Transverse colon (tissue), 4 donors: ENCODE results near the gene CHST11. TPM values are rescaled to one million over a fixed set of nuclear protein-coding genes. Genes with fewer than 3 reads are reported as not detected.

Experiments
- DNase-seq: peaks from one replicate; pipeline ENCODE4 v3.0.0-alpha.2; 2019
- H3K27ac ChIP-seq, 4 donors: fragments of 200-600 bp; sonication (generic); 2 replicates each; pipeline ENCODE4 v1.5.1; 2016 to 2018; ENCODE audit warnings: inconsistent platforms in 4 of 4
- H3K27me3 ChIP-seq: fragments of 200-600 bp; sonication (generic); 2 replicates; pipeline ENCODE4 v1.5.1; 2017; ENCODE audit warnings: inconsistent platforms
- H3K36me3 ChIP-seq, 4 donors: fragments of 200-600 bp; sonication (generic); 2 replicates each; pipeline ENCODE4 v1.5.1; 2017 to 2019; ENCODE audit warnings: inconsistent platforms in 4 of 4
- H3K4me1 ChIP-seq, 4 donors: fragments of 200-600 bp; sonication (generic); 2 replicates each; pipeline ENCODE4 v1.5.1; 2017 to 2020; ENCODE audit warnings: inconsistent platforms in 4 of 4
- H3K4me3 ChIP-seq, 4 donors: fragments of 200-600 bp; sonication (generic); 1 replicate in 1 of 4; 2 replicates in 3 of 4; pipeline versions ENCODE4 v1.5.1 to v1.6.1; 2017 to 2019; ENCODE audit warnings: inconsistent platforms in 4 of 4
- H3K9me3 ChIP-seq, 2 donors: fragments of 200-600 bp; sonication (generic); 2 replicates each; pipeline ENCODE4 v1.5.1; 2017 to 2019; ENCODE audit warnings: inconsistent platforms in 2 of 2
- EP300 ChIP-seq: sonication (generic); formaldehyde crosslinking; IDR thresholded peaks from one replicate; pipeline ENCODE4 v1.6.1; 2017; ENCODE audit warnings: antibody characterized with exemption, low read depth
- POLR2A ChIP-seq: fragments of 450-650 bp; IDR thresholded peaks from one replicate; pipeline ENCODE4 v1.6.1; 2016; ENCODE audit warnings: antibody characterized with exemption, mild to moderate bottlenecking, moderate library complexity
- POLR2AphosphoS5 ChIP-seq, 3 donors: sonication (generic); formaldehyde crosslinking; IDR thresholded peaks; one replicate each; pipeline ENCODE4 v1.6.1; 2016; ENCODE audit warnings: antibody characterized with exemption in 3 of 3
- WGBS, 2 donors: methylation state at CpG; one replicate each; pipeline ENCODE4 v1.1.5; 2018; ENCODE audit warnings: low coverage in 1 of 2; 5-methylcytosine and 5-hydroxymethylcytosine counted together
- in situ Hi-C, 4 donors: fragments of 200-750 bp; cut with MboI; loops; one replicate each; pipeline versions ENCODE4 v1.15.0 to v1.15.1; 2017; ENCODE audit warnings: low sequenced_read_pairs in 3 of 4, low pct_ligation_motif_present in 1 of 4, low pct_unique_long_range_greater_than_20kb in 1 of 4
- intact Hi-C: fragments of 100-400 bp; cut with DNase I; formaldehyde crosslinking; loops from one replicate; pipeline ENCODE4 v1.15.1; 2023; ENCODE audit warnings: low total_unique reads
- total RNA-seq, 4 donors: library from RNA; depleted of rRNA; stranded (reverse); fragments of >200 nt; gene quantifications; one replicate each; pipeline ENCODE4 v1.1.0, GENCODE V29; 2016
- TF ChIP-seq, protein P1 (sequence below), 5 experiments: fragments of 200-600 bp in 3 of 5; fragments of 450-650 bp in 2 of 5; sonication (generic) in 3 of 5; IDR thresholded peaks; 1 replicate in 2 of 5; 2 replicates in 3 of 5; pipeline ENCODE4 v1.5.1; 2016 to 2017; ENCODE audit warnings: antibody characterized with exemption in 5 of 5, inconsistent platforms in 3 of 5, mild to moderate bottlenecking in 2 of 5, moderate library complexity in 1 of 5

The CHST11 gene
- total RNA-seq, 4 donors from 2014 or later: 4.2 to 123 (median 31.5) TPM

DNA sequence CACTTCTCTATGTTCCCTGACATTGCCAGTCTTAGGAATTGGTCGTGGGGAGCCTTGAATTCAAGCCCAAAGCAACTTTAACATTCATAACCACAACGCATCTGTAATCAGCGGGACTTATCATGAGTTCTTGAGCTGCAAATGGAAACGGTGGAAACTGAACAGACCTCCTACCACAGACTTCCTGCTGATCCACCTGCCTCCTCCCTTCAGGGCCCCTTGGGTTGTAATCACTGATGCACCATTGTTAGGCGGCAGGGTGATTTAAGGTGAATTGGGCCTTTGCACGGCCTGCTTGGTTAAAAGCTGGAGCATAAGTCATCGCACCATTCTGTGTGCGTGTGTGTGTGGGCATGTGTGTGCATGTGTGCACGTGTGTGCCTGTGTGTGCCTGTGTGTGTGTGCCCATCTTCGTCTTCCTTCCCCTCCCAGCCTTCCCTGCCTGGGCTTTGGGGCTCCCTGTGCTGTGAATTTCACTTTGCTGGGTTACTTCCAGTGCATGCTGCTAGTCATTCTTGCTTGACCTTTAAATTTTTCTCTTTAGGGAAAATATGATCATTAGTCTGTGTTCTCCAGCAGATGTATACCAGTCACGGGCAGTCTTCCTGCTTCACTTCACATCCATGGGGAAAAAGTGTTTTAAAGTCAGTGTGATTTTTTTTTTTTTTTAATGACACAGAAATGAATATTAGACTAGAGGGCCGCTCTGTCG, 29.1 kb downstream of the CHST11 start:
- no peak for DNase-seq
- TF ChIP-seq POLR2AphosphoS5 (IDR thresholded peaks at IDR 0.05): no peak
- TF ChIP-seq, protein P1, sequence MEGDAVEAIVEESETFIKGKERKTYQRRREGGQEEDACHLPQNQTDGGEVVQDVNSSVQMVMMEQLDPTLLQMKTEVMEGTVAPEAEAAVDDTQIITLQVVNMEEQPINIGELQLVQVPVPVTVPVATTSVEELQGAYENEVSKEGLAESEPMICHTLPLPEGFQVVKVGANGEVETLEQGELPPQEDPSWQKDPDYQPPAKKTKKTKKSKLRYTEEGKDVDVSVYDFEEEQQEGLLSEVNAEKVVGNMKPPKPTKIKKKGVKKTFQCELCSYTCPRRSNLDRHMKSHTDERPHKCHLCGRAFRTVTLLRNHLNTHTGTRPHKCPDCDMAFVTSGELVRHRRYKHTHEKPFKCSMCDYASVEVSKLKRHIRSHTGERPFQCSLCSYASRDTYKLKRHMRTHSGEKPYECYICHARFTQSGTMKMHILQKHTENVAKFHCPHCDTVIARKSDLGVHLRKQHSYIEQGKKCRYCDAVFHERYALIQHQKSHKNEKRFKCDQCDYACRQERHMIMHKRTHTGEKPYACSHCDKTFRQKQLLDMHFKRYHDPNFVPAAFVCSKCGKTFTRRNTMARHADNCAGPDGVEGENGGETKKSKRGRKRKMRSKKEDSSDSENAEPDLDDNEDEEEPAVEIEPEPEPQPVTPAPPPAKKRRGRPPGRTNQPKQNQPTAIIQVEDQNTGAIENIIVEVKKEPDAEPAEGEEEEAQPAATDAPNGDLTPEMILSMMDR (IDR thresholded peaks at IDR 0.05): no peak
- TF ChIP-seq EP300: no peak
- no peak for TF ChIP-seq POLR2A
- Histone ChIP-seq H3K27me3 (no peaks in the 10 kb centered on the region), H3K27ac (no peak overlapping the region), H3K4me1 (peaks cover 0 to 30% (median 15%) of the 10 kb centered on the region in 4 donors), H3K4me3 (no peak overlapping the region), H3K9me3 (no peaks in the 10 kb centered on the region), H3K36me3 (no peaks in the 10 kb centered on the region)
- in situ Hi-C loops: no loop called here
- intact Hi-C loops: no loop called here
- 77 to 95% methylated on average over 3 to 13 of the region's 13 CpGs for WGBS, 2 donors

DNA sequence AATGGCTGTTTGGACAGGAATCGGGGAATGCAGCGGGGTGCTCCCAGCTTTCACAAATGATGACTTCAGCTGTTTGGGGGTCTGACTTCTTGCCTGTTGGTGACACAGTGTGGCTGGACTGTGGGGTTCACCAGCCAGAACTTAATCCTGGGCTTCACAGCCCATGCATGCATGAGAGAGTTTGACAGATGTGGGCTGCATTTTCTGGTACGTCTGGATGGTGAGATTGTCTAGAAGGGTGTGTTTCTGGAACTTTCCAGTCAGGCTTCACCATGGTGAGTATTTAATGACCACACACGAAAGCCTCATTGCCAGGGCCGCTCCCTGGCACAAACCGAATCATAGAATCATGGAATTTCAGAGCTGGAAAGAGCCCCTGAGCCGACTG, 29.6 kb downstream of the CHST11 start:
- peaks cover 0 to 30% (median 15%) of the 10 kb centered on the region in 4 donors for H3K4me1 ChIP-seq
- no peak overlapping the region for H3K4me3 ChIP-seq
- H3K27me3 ChIP-seq: no peaks in the 10 kb centered on the region
- H3K36me3 ChIP-seq: no peaks in the 10 kb centered on the region
- TF ChIP-seq EP300 (no peak), POLR2AphosphoS5 (IDR thresholded peaks at IDR 0.05) (no peak), POLR2A (no peak)
- TF ChIP-seq, protein P1 (IDR thresholded peaks at IDR 0.05): no peak
- no peak for DNase-seq
- intact Hi-C loops (no loop called here), in situ Hi-C loops (no loop called here)
- H3K27ac ChIP-seq: no peak overlapping the region
- WGBS, 2 donors: 80 to 81% methylated on average over 1 to 7 of the region's 7 CpGs
- H3K9me3 ChIP-seq: no peaks in the 10 kb centered on the region

DNA sequence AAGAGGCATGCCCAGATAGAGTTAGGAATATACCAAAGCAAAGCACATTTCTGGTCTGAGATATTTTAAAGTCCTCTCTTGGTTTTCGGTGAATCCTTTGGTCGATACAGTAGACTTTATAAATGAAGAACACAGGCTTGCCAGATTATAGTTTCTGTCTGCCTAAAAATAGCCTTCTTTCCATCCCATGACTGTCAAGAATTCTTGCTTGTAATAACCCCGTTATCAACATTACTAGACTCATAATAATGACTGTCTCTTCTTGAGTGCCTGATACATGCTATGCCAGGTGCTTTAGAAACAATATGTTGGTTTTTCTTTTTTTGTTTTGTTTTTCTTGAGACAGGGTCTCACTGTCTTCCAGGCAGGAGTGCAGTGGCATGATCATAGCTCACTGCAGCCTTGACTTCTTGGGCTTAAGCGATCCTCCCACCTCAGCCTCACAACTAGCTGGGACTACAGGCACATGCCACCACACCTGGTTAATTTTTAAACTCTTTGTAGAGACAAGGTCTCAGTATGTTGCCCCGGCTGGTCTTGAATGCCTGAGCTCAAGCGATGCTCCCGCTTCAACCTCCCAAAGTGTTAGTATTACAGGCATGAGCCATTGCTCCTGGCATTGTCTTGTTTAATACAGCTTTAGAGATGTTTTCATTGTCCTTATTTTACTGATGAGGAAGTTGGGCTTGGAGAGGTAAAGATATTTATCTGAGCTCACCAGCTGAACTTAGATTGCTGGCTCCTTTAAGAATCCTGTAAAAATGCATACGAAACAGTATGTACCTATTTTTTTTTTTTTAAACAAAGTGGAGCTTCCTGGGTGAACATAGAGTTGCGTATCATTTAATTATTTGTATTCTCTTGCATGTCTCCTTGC, 30.4 kb downstream of the CHST11 start:
- Histone ChIP-seq H3K9me3 (no peaks in the 10 kb centered on the region), H3K4me3 (no peak overlapping the region), H3K27ac (no peak overlapping the region), H3K4me1 (peaks cover 0 to 27% (median 15%) of the 10 kb centered on the region in 4 donors), H3K27me3 (no peaks in the 10 kb centered on the region), H3K36me3 (no peaks in the 10 kb centered on the region)
- DNase-seq: no peak
- intact Hi-C loops (no loop called here), in situ Hi-C loops (no loop called here)
- WGBS, 2 donors: 58 to 71% methylated on average over 5 to 9 of the region's 9 CpGs
- no peak for TF ChIP-seq EP300
- TF ChIP-seq, protein P1 (IDR thresholded peaks at IDR 0.05): no peak

DNA sequence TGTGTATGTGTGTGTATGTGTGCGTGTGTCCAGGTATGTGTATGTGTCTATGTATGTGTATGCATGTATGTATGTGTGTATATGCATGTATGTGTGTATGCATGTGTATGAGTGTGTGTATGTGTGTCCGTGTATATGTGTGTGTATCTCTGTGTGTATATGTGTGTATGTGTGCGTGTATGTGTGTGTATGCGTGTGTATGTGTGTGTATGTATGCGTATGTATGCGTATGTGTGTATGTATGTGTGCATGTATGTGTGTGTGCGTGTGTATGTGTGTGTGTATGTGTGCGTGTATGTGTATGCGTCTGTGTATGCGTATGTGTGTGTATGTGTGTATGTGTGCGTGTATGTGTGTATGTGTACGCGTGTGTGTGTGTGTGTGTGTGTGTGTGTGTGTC, 31.6 kb downstream of the CHST11 start:
- 89 to 97% methylated on average over 11 to 13 of the region's 13 CpGs for WGBS, 2 donors
- TF ChIP-seq POLR2AphosphoS5 (IDR thresholded peaks at IDR 0.05) (no peak), POLR2A (no peak), EP300 (no peak)
- TF ChIP-seq, protein P1 (IDR thresholded peaks at IDR 0.05): no peak
- Histone ChIP-seq H3K4me3 (no peak overlapping the region), H3K4me1 (peaks cover 0 to 22% (median 15%) of the 10 kb centered on the region in 4 donors), H3K27ac (no peak overlapping the region), H3K36me3 (no peaks in the 10 kb centered on the region), H3K9me3 (no peaks in the 10 kb centered on the region), H3K27me3 (no peaks in the 10 kb centered on the region)
- intact Hi-C loops: no loop called here
- in situ Hi-C loops: no loop called here
- no peak for DNase-seq
